Measurements from ENCODE around the gene RGS14.

DNA sequence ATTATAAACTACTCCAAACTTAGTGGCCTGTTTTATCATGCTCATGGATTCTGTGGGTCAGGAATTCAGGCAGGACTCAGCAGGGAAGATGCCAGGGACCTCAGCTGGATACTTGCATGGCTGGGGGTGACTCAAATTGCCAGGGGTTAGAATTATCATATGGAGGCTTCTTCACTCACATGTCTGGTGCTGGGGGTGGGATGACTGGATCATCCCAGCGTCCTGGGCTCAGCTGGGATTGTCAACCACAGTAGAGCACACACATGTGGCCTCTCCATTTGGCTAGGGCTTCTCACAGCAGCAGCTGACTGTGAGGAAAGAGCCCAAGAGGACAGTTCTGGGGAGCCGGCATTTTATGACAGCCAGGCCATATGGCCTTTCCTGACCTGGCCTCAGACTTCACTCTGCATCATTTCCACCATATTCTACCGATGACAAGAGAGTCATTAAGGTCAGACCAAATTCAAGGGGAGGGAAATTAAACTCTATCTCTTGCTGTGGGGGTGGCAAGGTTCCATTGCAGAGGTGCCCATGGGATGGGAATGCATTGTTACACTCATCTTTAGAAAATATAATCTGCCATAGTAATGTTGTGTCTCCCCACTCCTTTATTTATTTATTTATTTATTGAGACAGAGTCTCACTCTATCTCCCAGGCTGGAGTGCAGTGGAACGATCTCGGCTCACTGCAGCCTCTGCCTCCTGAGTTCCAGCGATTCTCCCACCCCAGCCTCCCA, 63.5 kb downstream of the RGS14 start:
- TF ChIP-seq POLR2A (IDR thresholded peaks at IDR 0.05): no peak
- TF ChIP-seq, protein P1, sequence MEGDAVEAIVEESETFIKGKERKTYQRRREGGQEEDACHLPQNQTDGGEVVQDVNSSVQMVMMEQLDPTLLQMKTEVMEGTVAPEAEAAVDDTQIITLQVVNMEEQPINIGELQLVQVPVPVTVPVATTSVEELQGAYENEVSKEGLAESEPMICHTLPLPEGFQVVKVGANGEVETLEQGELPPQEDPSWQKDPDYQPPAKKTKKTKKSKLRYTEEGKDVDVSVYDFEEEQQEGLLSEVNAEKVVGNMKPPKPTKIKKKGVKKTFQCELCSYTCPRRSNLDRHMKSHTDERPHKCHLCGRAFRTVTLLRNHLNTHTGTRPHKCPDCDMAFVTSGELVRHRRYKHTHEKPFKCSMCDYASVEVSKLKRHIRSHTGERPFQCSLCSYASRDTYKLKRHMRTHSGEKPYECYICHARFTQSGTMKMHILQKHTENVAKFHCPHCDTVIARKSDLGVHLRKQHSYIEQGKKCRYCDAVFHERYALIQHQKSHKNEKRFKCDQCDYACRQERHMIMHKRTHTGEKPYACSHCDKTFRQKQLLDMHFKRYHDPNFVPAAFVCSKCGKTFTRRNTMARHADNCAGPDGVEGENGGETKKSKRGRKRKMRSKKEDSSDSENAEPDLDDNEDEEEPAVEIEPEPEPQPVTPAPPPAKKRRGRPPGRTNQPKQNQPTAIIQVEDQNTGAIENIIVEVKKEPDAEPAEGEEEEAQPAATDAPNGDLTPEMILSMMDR (IDR thresholded peaks at IDR 0.05): no peak

Measured in testis (tissue), 2 donors.